ENCODE results near the gene MAN1C1.

GRCh38 chr1:25703041-25703440 lies 86.5 kb downstream of the MAN1C1 start:
- no peak for TF ChIP-seq POLR2AphosphoS5 (IDR thresholded peaks at IDR 0.05; ENCODE audit: low read depth, low read length)
- no peak for TF ChIP-seq CTCF (IDR thresholded peaks at IDR 0.05 in 2 of 3, conservative IDR thresholded peaks at IDR 0.05 in 1 of 3; ENCODE audit: borderline replicate concordance in 1 of 3, insufficient read depth in 1 of 3, low read depth in 2 of 3, low read length in 2 of 3)

Measured in HCT116 (cell line).